ENCODE results near the gene EVC2. TPM values are rescaled to one million over a fixed set of nuclear protein-coding genes. Genes with fewer than 3 reads are reported as not detected.
"Not testable (repeated sequence)": the region's sequence is repeated elsewhere in the genome, so short reads cannot be mapped to it uniquely, and the experiment has no call there.

EVC2 gene
- total RNA-seq, 1 donor = 3.8 TPM

- DNase-seq (ENCODE audit: low read depth in 2 of 3, low spot score in 2 of 3) = no peak
These were observed 76.8 kb downstream of the EVC2 start for GRCh38 chr4:5631352-5632065.

- no peak for DNase-seq (ENCODE audit: low read depth in 2 of 3, low spot score in 2 of 3)
These were observed 77.6 kb downstream of the EVC2 start for GRCh38 chr4:5630762-5631161.

- DNase-seq (ENCODE audit: low read depth in 2 of 3, low spot score in 2 of 3) = no peak
These were observed 78.8 kb downstream of the EVC2 start for GRCh38 chr4:5629542-5629941.

- no peak for DNase-seq (ENCODE audit: low read depth in 2 of 3, low spot score in 2 of 3)
These were observed 81.4 kb downstream of the EVC2 start for GRCh38 chr4:5626913-5627312.

GRCh38 chr4:5622596-5622995 lies 85.8 kb downstream of the EVC2 start:
- DNase-seq (ENCODE audit: low read depth in 2 of 3, low spot score in 2 of 3) = no peak

- DNase-seq (ENCODE audit: low read depth in 2 of 3, low spot score in 2 of 3) = no peak
These were observed 88.3 kb downstream of the EVC2 start for GRCh38 chr4:5619913-5620625.

- no peak for DNase-seq (ENCODE audit: low read depth in 2 of 3, low spot score in 2 of 3)
These were observed 90.1 kb downstream of the EVC2 start for GRCh38 chr4:5618051-5618960.

- DNase-seq (ENCODE audit: low read depth in 2 of 3, low spot score in 2 of 3) = no peak
These were observed 91.9 kb downstream of the EVC2 start for GRCh38 chr4:5616331-5616950.

- no peak for DNase-seq (ENCODE audit: low read depth in 2 of 3, low spot score in 2 of 3)
These were observed 92.8 kb downstream of the EVC2 start for GRCh38 chr4:5615496-5616075.

GRCh38 chr4:5611750-5612149 lies 96.6 kb downstream of the EVC2 start:
- no peak for DNase-seq (ENCODE audit: low read depth in 2 of 3, low spot score in 2 of 3)

- DNase-seq (ENCODE audit: low read depth in 2 of 3, low spot score in 2 of 3) = no peak
These were observed 98.9 kb downstream of the EVC2 start for GRCh38 chr4:5609306-5610007.

- DNase-seq (ENCODE audit: low read depth in 2 of 3, low spot score in 2 of 3) = not testable (repeated sequence)
These were observed 114.5 kb downstream of the EVC2 start for GRCh38 chr4:5593828-5594227.

GRCh38 chr4:5592272-5592671 lies 116.1 kb downstream of the EVC2 start:
- no peak for DNase-seq (ENCODE audit: low read depth in 2 of 3, low spot score in 2 of 3)

GRCh38 chr4:5589495-5589894 lies 118.9 kb downstream of the EVC2 start:
- DNase-seq (ENCODE audit: low read depth in 2 of 3, low spot score in 2 of 3) = no peak

GRCh38 chr4:5588046-5588445 lies 120.3 kb downstream of the EVC2 start:
- no peak for DNase-seq (ENCODE audit: low read depth in 2 of 3, low spot score in 2 of 3)

GRCh38 chr4:5575941-5576340 lies 132.4 kb downstream of the EVC2 start:
- DNase-seq (ENCODE audit: low read depth in 2 of 3, low spot score in 2 of 3) = no peak

GRCh38 chr4:5574386-5574785 lies 134.0 kb downstream of the EVC2 start:
- no peak for DNase-seq (ENCODE audit: low read depth in 2 of 3, low spot score in 2 of 3)

GRCh38 chr4:5573965-5574364 lies 134.4 kb downstream of the EVC2 start:
- no peak for DNase-seq (ENCODE audit: low read depth in 2 of 3, low spot score in 2 of 3)

- DNase-seq (ENCODE audit: low read depth in 2 of 3, low spot score in 2 of 3) = no peak
These were observed 135.6 kb downstream of the EVC2 start for GRCh38 chr4:5572751-5573150.

GRCh38 chr4:5572114-5572513 lies 136.2 kb downstream of the EVC2 start:
- no peak for DNase-seq (ENCODE audit: low read depth in 2 of 3, low spot score in 2 of 3)

Data from hematopoietic multipotent progenitor cell (in vitro differentiated cells).